K562 (cell line): Measurements from ENCODE around the gene STING1. TPM values are rescaled to one million over a fixed set of nuclear protein-coding genes. Genes with fewer than 3 reads are reported as not detected.

Experiments
- FOXA1 ChIP-seq: fragments of 450-650 bp; IDR thresholded peaks from 2 replicates; pipeline ENCODE4 v1.6.1; 2016; ENCODE audit warnings: mild to moderate bottlenecking, borderline replicate concordance
- HNRNPUL1 ChIP-seq: fragments of 200-400 bp; formaldehyde crosslinking; IDR thresholded peaks from 2 replicates; pipeline ENCODE4 v1.6.1; 2017; ENCODE audit warnings: low read length
- RCOR1 ChIP-seq, 2 experiments: IDR thresholded peaks; 2 replicates each; pipeline ENCODE4 v1.6.1; 2012; ENCODE audit warnings: low read depth in 2 of 2, low read length in 2 of 2, borderline replicate concordance in 1 of 2, improper control_type of control experiment in 1 of 2
- ZC3H11A ChIP-seq: IDR thresholded peaks from 2 replicates; pipeline ENCODE4 v1.6.1; 2012; ENCODE audit warnings: low read depth, low read length, improper control_type of control experiment
- ZZZ3 ChIP-seq: fragments of 450-650 bp; IDR thresholded peaks from 2 replicates; pipeline ENCODE4 v1.6.1; 2016; ENCODE audit warnings: antibody characterized with exemption, mild to moderate bottlenecking, moderate library complexity
- polyA plus RNA-seq, 8 experiments: library from polyadenylated mRNA; depleted of rRNA in 4 of 8; stranded (reverse) in 5 of 8; unstranded in 3 of 8; fragments of >200 nt; fragmentation: Nextera tagmentation in 2 of 8; fragmentation: Illumina TruSeq in 1 of 8; extraction: Ambion mirVana in 2 of 8; extraction: Trizol in 1 of 8; gene quantifications; 2 replicates each; pipeline versions ENCODE4 v1.2.1 to v1.2.3, GENCODE V29; 2011 to 2014; ENCODE audit warnings: inconsistent platforms in 1 of 8, missing spikeins in 1 of 8
- total RNA-seq, 7 experiments: library from RNA; depleted of rRNA in 6 of 7; stranded (reverse); fragments of >200 nt in 6 of 7; fragmentation: Illumina TruSeq in 2 of 7; extraction: Trizol in 2 of 7; gene quantifications; 2 replicates each; pipeline versions ENCODE4 v1.2.1 to v1.2.3, GENCODE V29; 2011 to 2021; ENCODE audit warnings: low replicate concordance in 1 of 7
- TF ChIP-seq, protein P1 (sequence below): sonication (generic); formaldehyde crosslinking; IDR thresholded peaks from 2 replicates; pipeline ENCODE4 v1.8.0; 2022; ENCODE audit warnings: missing genetic modification reagents, mild to moderate bottlenecking, borderline replicate concordance
- TF ChIP-seq, protein P2 (sequence below): fragments of 200-800 bp; sonication (Bioruptor generic); IDR thresholded peaks from 2 replicates; pipeline ENCODE4 v1.6.1; 2017; ENCODE audit warnings: missing genetic modification characterization, missing compliant biosample characterization

Gene STING1
- total and polyA plus RNA-seq, 9 of the 15 experiments (the other 6 are each of a cell fraction or from before 2014, with no cell fraction given) = 20.8 to 69.1 (median 44.7) TPM

DNA sequence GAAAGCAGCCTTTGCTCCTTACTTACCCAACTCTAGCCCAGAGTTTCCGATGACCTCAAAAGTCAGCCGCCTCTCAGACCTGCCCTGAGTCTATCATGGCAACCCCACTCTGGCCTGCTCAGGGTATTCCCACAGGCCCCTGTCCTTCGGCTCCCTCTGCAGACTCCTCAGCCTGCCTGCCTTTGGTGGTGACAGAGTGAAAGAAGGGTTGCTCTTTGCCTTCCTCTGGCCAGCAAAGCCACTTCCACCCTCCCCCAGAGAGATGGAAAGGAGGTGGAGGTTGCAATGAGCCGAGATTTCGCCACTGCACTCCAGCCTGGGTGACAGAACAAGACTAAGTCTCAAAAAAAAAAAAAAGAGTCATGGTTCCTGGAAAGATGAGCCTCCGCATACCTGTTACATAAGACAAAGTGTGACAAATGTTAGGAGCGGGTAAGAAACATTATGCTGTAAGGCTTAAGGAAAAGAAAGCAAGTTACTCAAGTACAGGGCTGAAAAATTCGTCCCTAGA is 14.1 kb downstream of the STING1 start (continued):
- TF ChIP-seq, protein P1, sequence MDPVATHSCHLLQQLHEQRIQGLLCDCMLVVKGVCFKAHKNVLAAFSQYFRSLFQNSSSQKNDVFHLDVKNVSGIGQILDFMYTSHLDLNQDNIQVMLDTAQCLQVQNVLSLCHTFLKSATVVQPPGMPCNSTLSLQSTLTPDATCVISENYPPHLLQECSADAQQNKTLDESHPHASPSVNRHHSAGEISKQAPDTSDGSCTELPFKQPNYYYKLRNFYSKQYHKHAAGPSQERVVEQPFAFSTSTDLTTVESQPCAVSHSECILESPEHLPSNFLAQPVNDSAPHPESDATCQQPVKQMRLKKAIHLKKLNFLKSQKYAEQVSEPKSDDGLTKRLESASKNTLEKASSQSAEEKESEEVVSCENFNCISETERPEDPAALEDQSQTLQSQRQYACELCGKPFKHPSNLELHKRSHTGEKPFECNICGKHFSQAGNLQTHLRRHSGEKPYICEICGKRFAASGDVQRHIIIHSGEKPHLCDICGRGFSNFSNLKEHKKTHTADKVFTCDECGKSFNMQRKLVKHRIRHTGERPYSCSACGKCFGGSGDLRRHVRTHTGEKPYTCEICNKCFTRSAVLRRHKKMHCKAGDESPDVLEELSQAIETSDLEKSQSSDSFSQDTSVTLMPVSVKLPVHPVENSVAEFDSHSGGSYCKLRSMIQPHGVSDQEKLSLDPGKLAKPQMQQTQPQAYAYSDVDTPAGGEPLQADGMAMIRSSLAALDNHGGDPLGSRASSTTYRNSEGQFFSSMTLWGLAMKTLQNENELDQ (CRISPR knock-in tag) = no peak
- TF ChIP-seq HNRNPUL1 = no peak
- no peak for TF ChIP-seq ZC3H11A
- TF ChIP-seq, protein P2, sequence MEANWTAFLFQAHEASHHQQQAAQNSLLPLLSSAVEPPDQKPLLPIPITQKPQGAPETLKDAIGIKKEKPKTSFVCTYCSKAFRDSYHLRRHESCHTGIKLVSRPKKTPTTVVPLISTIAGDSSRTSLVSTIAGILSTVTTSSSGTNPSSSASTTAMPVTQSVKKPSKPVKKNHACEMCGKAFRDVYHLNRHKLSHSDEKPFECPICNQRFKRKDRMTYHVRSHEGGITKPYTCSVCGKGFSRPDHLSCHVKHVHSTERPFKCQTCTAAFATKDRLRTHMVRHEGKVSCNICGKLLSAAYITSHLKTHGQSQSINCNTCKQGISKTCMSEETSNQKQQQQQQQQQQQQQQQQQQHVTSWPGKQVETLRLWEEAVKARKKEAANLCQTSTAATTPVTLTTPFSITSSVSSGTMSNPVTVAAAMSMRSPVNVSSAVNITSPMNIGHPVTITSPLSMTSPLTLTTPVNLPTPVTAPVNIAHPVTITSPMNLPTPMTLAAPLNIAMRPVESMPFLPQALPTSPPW (CRISPR knock-in tag) = 0 out of 2 replicates have a peak, but pooled peaks have one; percentile 17
- no peak for TF ChIP-seq FOXA1
- peak in 1 of 2 experiments; percentile 23; a peak in 1 of 4 replicates for TF ChIP-seq RCOR1 (IDR thresholded peaks at IDR 0.05; ENCODE audit: borderline replicate concordance in 1 of 2, low read depth in 2 of 2, low read length in 2 of 2)
- no peak for TF ChIP-seq ZZZ3
